G401.6 (cell line): ENCODE measurements around the gene IL33.

Experiments
- FAIRE-seq: peaks from 2 replicates; lab custom pipeline; 2012; peaks lifted over from hg19 to GRCh38; lab: Jason Lieb, UNC

The IL33 gene

DNA sequence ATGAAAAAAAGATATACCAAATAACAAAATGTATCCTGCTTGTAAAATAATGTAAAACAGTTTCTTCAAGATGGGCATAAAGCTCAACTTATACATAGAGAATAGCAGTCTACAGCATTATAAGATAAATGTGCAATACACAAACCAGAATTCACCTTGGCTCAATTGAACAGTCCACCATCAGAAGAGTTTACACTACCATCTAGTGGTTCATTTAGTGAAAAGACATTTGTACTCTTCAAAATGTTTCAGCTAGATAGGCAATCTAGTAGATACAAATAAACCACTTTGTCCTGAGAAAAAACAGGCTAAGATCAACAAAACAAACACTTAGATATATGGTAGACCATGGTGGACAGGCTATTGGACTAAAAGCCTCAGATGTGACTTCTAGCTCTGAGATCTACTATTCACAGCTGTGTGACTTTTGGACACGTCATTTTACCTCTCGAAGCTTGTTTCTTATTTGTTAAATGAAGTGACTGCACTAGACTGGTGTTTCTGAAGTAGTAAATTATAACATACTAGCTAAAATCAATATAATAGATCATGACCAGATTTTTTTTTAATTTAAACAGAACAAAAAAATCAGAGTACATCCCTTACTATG is 90.5 kb downstream of the IL33 start:
- FAIRE-seq = peak; percentile 90
